ENCODE data around the gene BMP2K. TPM values are rescaled to one million over a fixed set of nuclear protein-coding genes. Genes with fewer than 3 reads are reported as not detected.

Gene BMP2K
- total and polyA plus RNA-seq, 7 donors: 3.5 to 19.1 (median 15.2) TPM

GRCh38 chr4:78878031-78878430 lies 101.9 kb downstream of the BMP2K start:
- DNase-seq (no peak), ATAC-seq (no peak)
- Histone ChIP-seq H3K4me1 (no peaks in the 10 kb centered on the region), H3K9me3 (no peaks in the 10 kb centered on the region), H3K4me3 (no peak overlapping the region), H3K27ac (no peak overlapping the region), H3K36me3 (ENCODE audit: insufficient read depth in 1 of 2, low read depth in 1 of 2) (peaks cover 3 to 67% of the 10 kb centered on the region in 2 donors), H3K27me3 (ENCODE audit: insufficient read depth in 3 of 3, low read length in 2 of 3) (no peaks in the 10 kb centered on the region)
- intact Hi-C loops (cut with DNase I): no loop called here
- WGBS, 3 donors: 95 to 100% (median 99%) methylated on average over 1 of the region's 1 CpG
- TF ChIP-seq CTCF (IDR thresholded peaks at IDR 0.05): no peak

- ATAC-seq (no peak), DNase-seq (no peak)
- H3K9me3 ChIP-seq: no peaks in the 10 kb centered on the region
- intact Hi-C loops (cut with DNase I): no loop called here
- H3K27me3 ChIP-seq (ENCODE audit: insufficient read depth in 3 of 3, low read length in 2 of 3): no peaks in the 10 kb centered on the region
- H3K4me1 ChIP-seq: no peaks in the 10 kb centered on the region
- H3K36me3 ChIP-seq (ENCODE audit: insufficient read depth in 1 of 2, low read depth in 1 of 2): peaks cover 0 to 46% of the 10 kb centered on the region in 2 donors
- TF ChIP-seq CTCF (IDR thresholded peaks at IDR 0.05): no peak
- H3K4me3 ChIP-seq: no peak overlapping the region
- H3K27ac ChIP-seq: no peak overlapping the region
Observed at GRCh38 chr4:78880874-78881492, 104.8 kb downstream of the BMP2K start.

- DNase-seq: no peak
- ATAC-seq: no peak
- Histone ChIP-seq H3K9me3 (no peaks in the 10 kb centered on the region), H3K27me3 (ENCODE audit: insufficient read depth in 3 of 3, low read length in 2 of 3) (no peaks in the 10 kb centered on the region), H3K4me1 (no peaks in the 10 kb centered on the region), H3K4me3 (no peak overlapping the region), H3K27ac (no peak overlapping the region), H3K36me3 (ENCODE audit: insufficient read depth in 1 of 2, low read depth in 1 of 2) (peaks cover 0 to 29% of the 10 kb centered on the region in 2 donors)
- intact Hi-C loops (cut with DNase I): no loop called here
- no peak for TF ChIP-seq CTCF (IDR thresholded peaks at IDR 0.05)
Observed at GRCh38 chr4:78885598-78885997, 109.4 kb downstream of the BMP2K start.

GRCh38 chr4:78889955-78890354 lies 113.8 kb downstream of the BMP2K start:
- ATAC-seq (no peak), DNase-seq (no peak)
- TF ChIP-seq CTCF (IDR thresholded peaks at IDR 0.05): no peak
- Histone ChIP-seq H3K9me3 (no peaks in the 10 kb centered on the region), H3K4me3 (no peak overlapping the region), H3K36me3 (ENCODE audit: insufficient read depth in 1 of 2, low read depth in 1 of 2) (peaks cover 0 to 52% of the 10 kb centered on the region in 2 donors), H3K4me1 (no peaks in the 10 kb centered on the region), H3K27me3 (ENCODE audit: insufficient read depth in 3 of 3, low read length in 2 of 3) (no peaks in the 10 kb centered on the region), H3K27ac (no peak overlapping the region)
- intact Hi-C loops (cut with DNase I): no loop called here

GRCh38 chr4:78899302-78899701 lies 123.2 kb downstream of the BMP2K start:
- Histone ChIP-seq H3K4me1 (no peaks in the 10 kb centered on the region), H3K9me3 (no peaks in the 10 kb centered on the region), H3K4me3 (no peak overlapping the region), H3K27ac (no peak overlapping the region), H3K36me3 (ENCODE audit: insufficient read depth in 1 of 2, low read depth in 1 of 2) (peaks cover 0 to 22% of the 10 kb centered on the region in 2 donors), H3K27me3 (ENCODE audit: insufficient read depth in 3 of 3, low read length in 2 of 3) (no peaks in the 10 kb centered on the region)
- ATAC-seq (no peak), DNase-seq (no peak)
- no peak for TF ChIP-seq CTCF (IDR thresholded peaks at IDR 0.05)
- intact Hi-C loops (cut with DNase I): no loop called here
